HUES6 (cell line): ENCODE measurements around the gene MMP24OS.
"Not testable (repeated sequence)": the region's sequence is repeated elsewhere in the genome, so short reads cannot be mapped to it uniquely, and the experiment has no call there.

Experiments
- H3K27ac ChIP-seq: 2 replicates; pipeline ENCODE4 v1.7.0; 2013; ENCODE audit warnings: low read depth, mild to moderate bottlenecking, low read length, inconsistent platforms
- H3K27me3 ChIP-seq: 2 replicates; pipeline ENCODE4 v1.6.1; 2013; ENCODE audit warnings: low read length; ENCODE audit not compliant: control insufficient read depth, insufficient read depth
- H3K36me3 ChIP-seq: 2 replicates; pipeline ENCODE4 v1.6.1; 2013; ENCODE audit warnings: low read length; ENCODE audit not compliant: control insufficient read depth, insufficient read depth
- H3K4me1 ChIP-seq: 2 replicates; pipeline ENCODE4 v1.6.1; 2013; ENCODE audit warnings: low read length; ENCODE audit not compliant: control insufficient read depth, insufficient read depth
- H3K4me3 ChIP-seq: 2 replicates; pipeline ENCODE4 v1.5.1; 2013; ENCODE audit warnings: low read depth, low read length
- H3K9ac ChIP-seq: one replicate; pipeline ENCODE4 v1.6.1; 2013; ENCODE audit warnings: mild to moderate bottlenecking, low read length
- H3K9me3 ChIP-seq: 2 replicates; pipeline ENCODE4 v1.6.1; 2013; ENCODE audit warnings: low read depth, low read length; ENCODE audit not compliant: control insufficient read depth, insufficient read depth

Gene MMP24OS

DNA sequence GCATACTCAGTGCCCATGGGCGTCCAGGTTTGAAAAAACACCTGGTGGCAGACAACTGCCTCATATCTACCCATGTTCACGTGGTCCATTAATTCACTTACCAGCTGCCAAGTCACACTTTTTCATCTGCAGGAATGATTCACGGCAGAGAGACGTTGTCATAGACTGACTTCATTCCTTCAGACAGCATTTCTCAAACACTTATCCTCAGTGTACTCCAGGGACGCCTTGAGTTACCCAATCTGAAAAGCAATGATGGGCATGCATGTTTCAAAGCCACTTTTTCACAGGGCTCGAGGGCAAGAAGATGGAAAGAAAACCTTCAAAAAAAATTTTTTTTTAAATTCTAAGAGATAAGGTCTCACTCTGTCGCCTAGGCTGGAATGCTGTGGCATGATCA is 6.0 kb downstream of the MMP24OS start:
- H3K9me3 ChIP-seq, result no peaks in the 10 kb centered on the region
- H3K36me3 ChIP-seq, result peaks cover 27% of the 10 kb centered on the region
- no peaks in the 10 kb centered on the region for H3K27me3 ChIP-seq
- no peak overlapping the region for H3K4me3 ChIP-seq
- peaks cover 18% of the 10 kb centered on the region for H3K4me1 ChIP-seq
- H3K27ac ChIP-seq, result no peak overlapping the region
- no peak overlapping the region for H3K9ac ChIP-seq

DNA sequence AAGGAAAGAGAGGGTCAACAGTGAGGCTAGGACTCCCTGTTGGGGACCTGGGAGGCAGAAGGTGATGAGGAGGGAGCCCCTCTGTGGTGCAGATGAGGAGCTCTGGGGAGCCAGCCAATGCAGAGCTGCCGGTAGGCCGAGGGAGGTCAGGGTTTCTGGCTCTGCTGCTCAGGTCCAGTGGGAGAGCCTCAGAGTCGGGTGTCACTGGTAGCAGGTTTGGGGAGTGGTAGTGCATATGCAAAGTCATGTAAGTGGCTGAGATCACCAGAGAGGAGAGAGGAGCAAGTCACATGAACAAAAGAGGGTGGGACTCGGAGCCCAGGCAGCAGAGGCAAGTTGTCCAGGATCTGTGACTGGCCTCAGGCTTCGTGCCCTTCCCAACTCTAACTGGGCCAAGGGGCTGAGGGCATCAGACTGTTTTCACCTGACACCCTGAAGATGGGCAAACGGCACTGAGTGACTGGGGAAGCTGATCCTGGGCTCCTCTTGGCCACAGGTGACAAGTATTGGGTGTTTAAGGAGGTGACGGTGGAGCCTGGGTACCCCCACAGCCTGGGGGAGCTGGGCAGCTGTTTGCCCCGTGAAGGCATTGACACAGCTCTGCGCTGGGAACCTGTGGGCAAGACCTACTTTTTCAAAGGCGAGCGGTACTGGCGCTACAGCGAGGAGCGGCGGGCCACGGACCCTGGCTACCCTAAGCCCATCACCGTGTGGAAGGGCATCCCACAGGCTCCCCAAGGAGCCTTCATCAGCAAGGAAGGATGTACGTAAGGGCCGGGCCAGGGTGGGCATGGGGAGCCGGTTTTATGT is 6.6 kb downstream of the MMP24OS start:
- Histone ChIP-seq H3K4me1 (peaks cover 11% of the 10 kb centered on the region; the same call in 1 of the 2 replicates), H3K27ac (no peak overlapping the region), H3K9me3 (no peaks in the 10 kb centered on the region), H3K9ac (no peak overlapping the region), H3K36me3 (peaks cover 23% of the 10 kb centered on the region), H3K4me3 (no peak overlapping the region), H3K27me3 (no peaks in the 10 kb centered on the region)

- peaks cover 13% of the 10 kb centered on the region for H3K36me3 ChIP-seq
Measured at GRCh38 chr20:35270021-35270902, 7.7 kb downstream of the MMP24OS start.

GRCh38 chr20:35269055-35269781 is 8.7 kb downstream of the MMP24OS start:
- Histone ChIP-seq H3K27ac (no peak overlapping the region), H3K9ac (peak overlapping the region; percentile 16), H3K27me3 (no peaks in the 10 kb centered on the region), H3K4me1 (peaks cover 15% of the 10 kb centered on the region), H3K9me3 (no peaks in the 10 kb centered on the region), H3K36me3 (peaks cover 5% of the 10 kb centered on the region), H3K4me3 (no peak overlapping the region)

More at GRCh38 chr20:35270021-35270902, 7.7 kb downstream of the MMP24OS start:
- Histone ChIP-seq H3K4me1 (peaks cover 9% of the 10 kb centered on the region; the same call in 1 of the 2 replicates), H3K27me3 (no peaks in the 10 kb centered on the region), H3K9ac (no peak overlapping the region), H3K9me3 (no peaks in the 10 kb centered on the region), H3K27ac (no peak overlapping the region), H3K4me3 (no peak overlapping the region)

GRCh38 chr20:35267092-35267491 is 10.8 kb downstream of the MMP24OS start:
- Histone ChIP-seq H3K27me3 (no peaks in the 10 kb centered on the region), H3K9ac (no peak overlapping the region), H3K4me1 (peaks cover 27% of the 10 kb centered on the region), H3K36me3 (peaks cover 3% of the 10 kb centered on the region; the same call in 1 of the 2 replicates), H3K4me3 (no peak overlapping the region), H3K27ac (no peak overlapping the region), H3K9me3 (no peaks in the 10 kb centered on the region)

- no peaks in the 10 kb centered on the region for H3K9me3 ChIP-seq
- no peak overlapping the region for H3K4me3 ChIP-seq
- H3K27ac ChIP-seq, result no peak overlapping the region; the same call in 1 of the 2 replicates
- H3K9ac ChIP-seq, result peak overlapping the region; percentile 4
- peaks cover 44% of the 10 kb centered on the region for H3K4me1 ChIP-seq
- H3K27me3 ChIP-seq, result no peaks in the 10 kb centered on the region
- no peaks in the 10 kb centered on the region for H3K36me3 ChIP-seq
Measured at GRCh38 chr20:35264755-35265154, 13.2 kb downstream of the MMP24OS start.

DNA sequence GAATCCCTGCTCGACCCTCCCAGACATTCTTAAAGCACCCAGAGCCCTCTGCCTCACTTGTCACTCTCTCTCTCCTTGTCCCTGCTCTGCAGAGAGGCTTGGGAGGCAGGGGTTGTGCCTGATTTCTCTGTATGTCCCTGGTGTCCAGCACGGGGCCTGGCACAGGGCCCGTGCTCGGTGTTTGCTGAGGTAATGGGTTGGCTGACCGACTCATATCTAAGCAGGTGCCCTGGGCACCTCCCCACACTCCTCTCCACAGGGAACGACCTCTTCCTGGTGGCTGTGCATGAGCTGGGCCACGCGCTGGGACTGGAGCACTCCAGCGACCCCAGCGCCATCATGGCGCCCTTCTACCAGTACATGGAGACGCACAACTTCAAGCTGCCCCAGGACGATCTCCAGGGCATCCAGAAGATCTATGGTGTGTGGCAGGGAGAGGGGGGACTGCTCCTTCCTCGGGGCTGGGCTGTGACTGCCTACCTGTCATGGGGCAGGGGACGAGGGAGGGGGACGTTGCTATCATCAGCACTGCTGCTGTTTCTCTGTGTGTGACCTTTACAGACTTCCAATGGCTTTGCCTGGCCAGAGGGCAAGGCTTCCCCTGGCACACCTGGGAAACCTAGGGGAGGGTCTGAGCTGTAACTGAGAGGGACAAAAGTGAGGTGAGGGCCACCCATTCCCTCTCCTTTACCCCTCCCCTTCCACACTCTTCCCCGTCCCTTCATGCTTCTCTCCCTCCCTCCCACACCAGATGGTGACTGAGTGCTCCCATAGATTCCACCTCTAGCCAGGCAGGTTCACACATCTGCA is 14.2 kb downstream of the MMP24OS start:
- Histone ChIP-seq H3K27ac (peak overlapping the region; percentile 98), H3K4me1 (peaks cover 47% of the 10 kb centered on the region), H3K27me3 (no peaks in the 10 kb centered on the region), H3K36me3 (no peaks in the 10 kb centered on the region), H3K9me3 (no peaks in the 10 kb centered on the region), H3K9ac (peak overlapping the region; percentile 94), H3K4me3 (peak overlapping the region; percentile 17)

GRCh38 chr20:35262731-35263531 is 15.0 kb downstream of the MMP24OS start:
- not testable (repeated sequence) for H3K36me3 ChIP-seq, H3K27me3 ChIP-seq, H3K9me3 ChIP-seq
- Histone ChIP-seq H3K4me3 (peak overlapping the region; percentile 17), H3K4me1 (peaks cover 52% of the 10 kb centered on the region), H3K9ac (peak overlapping the region; percentile 94), H3K27ac (peak overlapping the region; percentile 98)

DNA sequence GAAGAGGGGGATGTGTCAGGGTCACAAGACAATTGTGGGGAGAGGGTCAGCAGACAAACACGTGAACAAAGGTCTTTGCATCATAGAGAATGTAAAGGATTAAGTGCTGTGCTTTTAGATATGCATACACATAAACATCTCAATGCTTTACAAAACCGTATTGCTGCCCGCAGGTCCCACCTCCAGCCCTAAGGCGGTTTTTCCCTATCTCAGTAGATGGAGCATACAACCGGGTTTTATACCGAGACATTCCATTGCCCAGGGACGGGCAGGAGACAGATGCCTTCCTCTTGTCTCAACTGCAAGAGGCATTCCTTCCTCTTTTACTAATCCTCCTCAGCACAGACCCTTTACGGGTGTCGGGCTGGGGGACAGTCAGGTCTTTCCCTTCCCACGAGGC is 15.6 kb downstream of the MMP24OS start:
- Histone ChIP-seq H3K4me1 (peaks cover 52% of the 10 kb centered on the region), H3K9ac (peak overlapping the region; percentile 72), H3K27ac (peak overlapping the region; percentile 89; the same call in 1 of the 2 replicates)
- H3K36me3 ChIP-seq, H3K9me3 ChIP-seq, H3K27me3 ChIP-seq, H3K4me3 ChIP-seq: not testable (repeated sequence)
